Hepatic stellate cell (primary cell): ENCODE data around the gene FBXL15.
A peak's percentile ranks its signal among the peaks of the same experiment; 100 is the strongest.

Experiments used
- DNase-seq: peaks from one replicate; pipeline ENCODE4 v3.0.0; 2011; ENCODE audit warnings: low spot score

FBXL15 gene, protein sequence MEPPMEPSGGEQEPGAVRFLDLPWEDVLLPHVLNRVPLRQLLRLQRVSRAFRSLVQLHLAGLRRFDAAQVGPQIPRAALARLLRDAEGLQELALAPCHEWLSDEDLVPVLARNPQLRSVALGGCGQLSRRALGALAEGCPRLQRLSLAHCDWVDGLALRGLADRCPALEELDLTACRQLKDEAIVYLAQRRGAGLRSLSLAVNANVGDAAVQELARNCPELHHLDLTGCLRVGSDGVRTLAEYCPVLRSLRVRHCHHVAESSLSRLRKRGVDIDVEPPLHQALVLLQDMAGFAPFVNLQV

GRCh38 chr10:102420714-102421506 is at the start of gene FBXL15:
Gene FBXL15, plus strand, starts transcription at chr10:102420836. Its CDS starts 294 bp downstream, at chr10:102421130.
- peak; percentile 98 for DNase-seq

DNA sequence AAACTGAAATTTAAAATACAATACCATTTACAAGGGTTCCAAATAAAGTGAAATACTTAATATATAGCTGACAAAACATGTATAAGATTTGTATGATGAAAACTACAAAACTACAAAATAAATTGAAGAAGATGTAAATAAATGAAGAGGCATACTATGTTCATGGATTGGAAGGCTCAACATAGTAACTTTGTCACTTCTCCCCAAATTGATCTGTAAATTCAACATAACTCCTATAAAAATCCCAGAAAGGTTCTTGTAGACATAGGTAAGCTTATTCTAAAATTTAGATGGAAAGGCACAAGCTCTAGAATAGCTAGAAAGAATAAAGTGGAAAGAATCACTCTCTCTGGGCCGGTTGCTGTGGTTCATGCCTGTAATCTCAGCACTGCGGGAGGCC is 49.3 kb upstream of the FBXL15 start:
- DNase-seq, result no peak

DNA sequence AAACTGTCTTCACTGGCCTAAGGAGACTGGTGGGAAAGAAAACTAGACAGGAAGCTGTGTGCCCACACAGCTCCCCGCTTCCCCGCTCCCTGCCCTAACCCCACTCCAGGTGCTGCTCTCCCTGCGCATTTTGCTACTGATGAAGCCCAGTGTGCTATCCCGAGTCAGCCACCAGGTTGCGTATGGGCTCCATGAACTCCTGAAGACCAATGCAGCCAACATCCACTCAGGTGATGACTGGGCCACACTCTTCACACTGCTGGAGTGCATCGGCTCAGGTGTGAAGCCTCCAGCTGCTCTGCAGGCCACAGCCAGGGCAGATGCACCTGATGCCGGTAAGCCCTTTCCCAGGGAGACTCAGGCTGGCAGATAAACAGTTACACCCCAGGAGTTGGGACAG is 45.4 kb upstream of the FBXL15 start:
- no peak for DNase-seq

DNA sequence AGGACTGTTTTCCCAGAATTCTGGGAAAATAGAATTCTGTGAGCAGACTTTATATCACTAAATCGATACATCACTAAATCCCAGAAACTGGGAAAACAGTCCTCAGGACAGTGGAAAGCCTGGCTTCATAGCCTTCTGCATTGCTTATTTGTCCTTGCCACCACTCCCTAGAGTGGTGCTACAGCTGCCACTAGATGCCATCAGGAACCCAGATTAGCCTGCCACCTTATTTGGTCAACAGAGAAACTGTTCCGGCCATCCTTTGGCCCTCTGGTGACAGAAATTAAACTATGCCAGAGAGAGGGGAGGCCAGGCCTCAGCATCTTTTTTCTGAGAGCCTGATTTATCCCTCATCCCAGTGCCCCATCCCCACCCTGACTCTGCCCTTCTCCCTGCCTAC is 44.8 kb upstream of the FBXL15 start:
- no peak for DNase-seq

- DNase-seq, result no peak
Observed at GRCh38 chr10:102376901-102377300, 43.7 kb upstream of the FBXL15 start.

DNA sequence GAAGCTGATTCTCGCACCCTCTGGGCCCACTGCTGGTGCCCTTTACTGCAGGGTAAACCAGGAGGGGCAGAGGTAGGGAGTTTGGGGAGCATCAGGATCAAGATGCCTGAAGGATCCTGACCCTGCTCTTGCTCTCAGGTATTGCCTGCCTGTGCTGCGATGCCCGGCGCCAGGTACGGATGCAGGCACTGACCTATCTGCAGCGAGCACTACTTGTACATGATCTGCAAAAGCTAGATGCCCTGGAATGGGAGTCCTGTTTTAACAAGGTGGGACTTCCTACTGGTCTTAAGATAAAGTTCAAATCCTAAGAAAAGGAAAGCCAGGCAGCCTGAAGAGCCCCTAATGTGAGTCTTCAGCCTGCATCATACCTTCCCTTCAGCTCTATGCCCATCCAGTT is 41.3 kb upstream of the FBXL15 start:
- no peak for DNase-seq

DNA sequence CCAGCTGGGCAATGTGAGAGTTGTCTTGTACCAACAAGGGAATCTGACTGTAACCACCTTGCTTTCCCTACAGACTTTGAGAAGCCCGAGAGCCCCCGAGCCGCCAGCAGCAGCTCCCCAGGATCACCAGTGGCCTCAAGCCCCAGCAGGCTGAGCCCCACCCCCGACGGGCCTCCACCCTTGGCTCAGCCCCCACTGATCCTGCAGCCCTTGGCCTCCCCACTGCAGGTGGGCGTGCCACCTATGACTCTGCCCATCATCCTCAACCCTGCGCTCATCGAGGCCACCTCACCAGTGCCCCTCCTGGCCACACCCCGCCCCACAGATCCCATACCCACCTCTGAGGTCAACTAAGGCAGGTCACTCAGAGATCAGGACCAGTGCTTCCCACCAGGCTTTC is 38.7 kb upstream of the FBXL15 start:
- no peak for DNase-seq

GRCh38 chr10:102382871-102383270 is 37.8 kb upstream of the FBXL15 start:
- no peak for DNase-seq

GRCh38 chr10:102384053-102384452 is 36.6 kb upstream of the FBXL15 start:
- no peak for DNase-seq

DNA sequence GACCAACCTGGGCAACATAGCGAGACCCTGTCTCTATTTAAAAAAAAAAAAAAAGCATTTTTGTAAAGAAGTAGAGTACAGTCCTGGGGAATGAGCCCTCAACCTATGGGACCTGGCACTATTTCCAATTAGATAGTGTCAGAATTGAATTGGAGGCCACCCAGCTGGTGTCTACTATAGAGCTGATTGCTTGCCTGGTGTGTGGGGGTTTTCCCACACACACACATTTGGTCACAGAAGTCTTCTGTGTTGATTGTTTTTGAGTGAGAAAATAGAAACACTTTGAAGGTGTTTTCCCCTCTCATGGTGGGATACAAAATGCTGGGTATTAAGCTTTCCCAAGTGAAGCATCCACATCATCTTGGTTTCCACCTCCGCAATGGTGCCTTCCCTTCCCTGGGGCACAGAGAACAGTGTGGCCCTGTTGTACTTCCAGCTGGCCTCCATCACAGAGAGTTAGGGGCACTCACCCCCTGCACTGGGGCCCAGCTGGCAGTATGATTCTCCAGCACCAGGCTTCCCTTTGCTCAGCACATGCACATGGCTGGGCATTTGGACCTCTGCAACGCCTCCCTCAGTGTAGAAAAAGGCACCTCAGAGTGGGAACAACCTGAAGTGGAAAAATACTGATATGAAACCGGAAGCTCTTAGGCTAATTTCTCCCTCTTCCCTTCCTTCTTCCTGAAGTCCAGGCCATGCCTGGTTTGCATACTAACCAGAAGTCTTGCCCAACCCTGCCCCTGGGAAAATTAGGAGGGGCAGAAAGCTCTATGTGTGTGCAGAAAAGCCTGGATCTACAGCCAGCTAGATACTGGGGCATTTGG is 35.8 kb upstream of the FBXL15 start:
- no peak for DNase-seq

GRCh38 chr10:102389894-102390293 is 30.7 kb upstream of the FBXL15 start:
- no peak for DNase-seq

DNA sequence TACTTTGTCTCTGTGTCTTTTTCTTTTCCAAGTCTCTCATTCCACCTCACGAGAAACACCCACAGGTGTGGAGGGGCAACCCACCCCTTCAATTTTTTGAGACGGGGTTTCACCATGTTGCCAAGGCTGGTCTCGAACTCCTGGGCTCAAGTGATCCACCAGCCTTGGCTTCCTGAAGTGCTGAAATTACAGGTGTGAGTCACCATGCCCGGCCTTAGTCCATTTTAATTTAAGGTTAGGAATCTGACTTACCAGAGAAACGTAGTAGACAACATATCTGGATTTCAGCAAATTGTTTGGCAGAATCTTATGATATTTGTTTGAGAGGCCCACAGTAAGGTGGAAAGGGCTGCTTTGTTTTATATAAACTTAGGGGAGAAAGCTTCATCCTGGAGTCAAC is 28.3 kb upstream of the FBXL15 start:
- DNase-seq, result no peak

- DNase-seq, result no peak
Observed at GRCh38 chr10:102393411-102394078, 27.1 kb upstream of the FBXL15 start.

DNA sequence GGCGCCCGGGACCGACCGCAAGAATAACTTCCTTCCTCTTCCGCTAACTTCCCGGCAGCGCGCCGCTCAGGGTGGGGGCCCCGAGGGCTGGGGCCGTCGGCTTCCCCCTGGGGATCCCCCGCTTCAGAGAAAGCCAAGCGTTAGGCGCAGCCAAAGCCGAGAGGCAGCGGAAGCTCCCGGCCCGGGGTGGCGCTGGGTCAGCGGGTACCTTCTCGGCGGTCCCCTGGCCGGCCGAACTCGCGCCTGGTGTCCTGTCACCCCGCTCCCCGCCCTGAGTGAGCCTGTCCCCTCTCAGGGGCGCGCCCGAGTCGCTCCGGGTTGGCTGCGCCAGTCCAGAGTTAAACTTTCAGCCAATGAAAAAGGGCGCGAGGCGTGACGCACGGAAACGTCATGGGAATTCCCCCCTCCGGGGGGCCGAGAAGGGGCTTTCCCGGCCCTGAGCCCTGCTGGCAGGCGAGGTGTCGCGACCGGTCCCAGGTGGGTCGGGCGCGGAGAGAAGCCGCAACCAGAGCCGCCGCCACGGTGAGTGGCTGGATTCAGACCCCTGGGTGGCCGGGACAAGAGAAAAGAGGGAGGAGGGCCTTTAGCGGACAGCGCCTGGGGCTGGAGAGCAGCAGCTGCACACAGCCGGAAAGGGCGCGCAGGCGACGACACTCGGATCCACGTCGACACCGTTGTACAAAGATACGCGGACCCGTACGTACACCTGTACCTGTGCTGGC is 26.4 kb upstream of the FBXL15 start:
- peak; percentile 99 for DNase-seq

DNA sequence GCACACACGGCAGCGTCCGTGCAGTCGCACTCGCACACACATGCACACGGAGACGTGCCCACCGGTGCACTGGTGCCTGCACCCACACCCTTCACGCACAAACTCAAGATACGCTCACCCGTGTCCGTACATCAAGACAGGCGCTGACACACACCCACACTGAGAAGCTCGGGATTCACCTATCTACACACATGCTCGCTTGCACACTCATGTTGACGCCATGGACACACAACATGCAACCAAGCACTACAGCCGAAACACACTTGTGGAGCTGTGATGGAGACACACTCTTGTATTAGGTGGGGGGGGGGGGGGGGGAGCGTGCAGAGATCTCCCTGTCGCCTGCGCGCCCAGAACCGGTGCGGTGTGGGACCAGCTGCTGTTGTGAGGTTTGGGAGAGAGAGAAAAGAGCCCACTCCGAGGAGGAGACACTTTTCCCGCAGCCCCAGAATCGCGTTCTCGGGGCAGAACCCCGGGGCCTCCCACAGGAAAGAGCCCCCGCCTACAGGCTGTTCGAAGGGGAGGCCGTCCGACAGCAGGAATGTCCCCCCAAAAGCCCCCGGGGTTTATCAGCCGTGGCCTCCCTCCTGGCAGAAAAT is 25.7 kb upstream of the FBXL15 start:
- no peak for DNase-seq

- DNase-seq, result peak; percentile 95
Observed at GRCh38 chr10:102395400-102396316, 25.0 kb upstream of the FBXL15 start, which contains the start of gene NFKB2. Gene NFKB2, plus strand, starts transcription at chr10:102395705. Its CDS starts 255 bp downstream, at chr10:102395960.

DNA sequence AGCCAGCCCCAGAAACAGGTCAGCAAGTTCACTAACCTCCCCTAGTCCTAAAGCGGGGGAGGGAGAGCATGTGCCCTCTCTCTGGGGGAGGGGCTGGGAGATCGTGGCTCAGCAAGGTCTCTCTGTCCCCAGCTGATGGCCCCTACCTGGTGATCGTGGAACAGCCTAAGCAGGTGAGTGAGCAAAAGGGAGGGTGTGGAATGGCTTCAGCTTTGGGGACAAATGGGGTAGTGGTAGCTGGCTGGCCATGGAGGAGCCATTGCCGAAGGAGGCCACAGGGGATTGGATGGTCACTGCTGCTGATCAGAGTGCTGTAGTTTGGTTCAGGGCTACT is 24.4 kb upstream of the FBXL15 start:
- no peak for DNase-seq

DNA sequence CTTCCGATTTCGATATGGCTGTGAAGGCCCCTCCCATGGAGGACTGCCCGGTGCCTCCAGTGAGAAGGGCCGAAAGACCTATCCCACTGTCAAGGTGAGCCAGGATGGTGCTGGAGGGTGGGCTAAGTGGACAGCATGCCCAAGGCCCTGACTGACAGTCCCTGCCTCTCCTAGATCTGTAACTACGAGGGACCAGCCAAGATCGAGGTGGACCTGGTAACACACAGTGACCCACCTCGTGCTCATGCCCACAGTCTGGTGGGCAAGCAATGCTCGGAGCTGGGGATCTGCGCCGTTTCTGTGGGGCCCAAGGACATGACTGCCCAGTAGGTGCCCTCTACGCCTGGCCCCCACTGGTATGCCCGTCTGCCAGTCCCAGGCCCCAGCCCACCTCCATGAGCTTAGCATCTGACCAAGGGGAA is 23.9 kb upstream of the FBXL15 start:
- no peak for DNase-seq

DNA sequence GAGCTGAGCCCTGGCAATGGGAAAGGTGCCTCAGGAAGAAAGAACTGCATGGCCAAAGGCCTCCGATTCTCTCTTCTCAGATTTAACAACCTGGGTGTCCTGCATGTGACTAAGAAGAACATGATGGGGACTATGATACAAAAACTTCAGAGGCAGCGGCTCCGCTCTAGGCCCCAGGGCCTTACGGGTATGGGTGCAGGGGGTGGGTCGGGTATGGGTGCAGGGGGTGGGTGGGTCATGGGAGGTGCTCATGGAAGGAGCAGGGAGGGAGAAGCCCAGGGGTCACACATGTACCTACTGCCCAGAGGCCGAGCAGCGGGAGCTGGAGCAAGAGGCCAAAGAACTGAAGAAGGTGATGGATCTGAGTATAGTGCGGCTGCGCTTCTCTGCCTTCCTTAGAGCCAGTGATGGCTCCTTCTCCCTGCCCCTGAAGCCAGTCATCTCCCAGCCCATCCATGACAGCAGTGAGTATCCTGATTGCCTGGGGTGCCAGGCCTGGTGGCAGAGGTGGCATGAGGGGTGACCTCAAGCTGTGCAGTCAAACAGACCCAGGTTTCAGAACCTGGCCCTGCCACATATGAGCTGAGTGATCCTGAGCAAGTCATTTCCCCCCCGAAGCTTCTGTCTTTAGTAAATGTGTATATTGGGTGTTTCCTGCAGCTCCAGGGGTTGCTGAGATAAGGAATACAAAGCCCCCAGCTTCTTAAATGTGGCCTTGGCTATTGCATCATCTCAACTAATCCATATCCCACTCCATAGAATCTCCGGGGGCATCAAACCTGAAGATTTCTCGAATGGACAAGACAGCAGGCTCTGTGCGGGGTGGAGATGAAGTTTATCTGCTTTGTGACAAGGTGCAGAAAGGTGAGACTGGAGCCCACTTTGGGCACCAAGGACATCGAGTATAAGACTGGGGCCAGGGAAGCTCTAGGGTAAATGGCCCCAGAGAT is 23.1 kb upstream of the FBXL15 start:
- DNase-seq, result no peak
